A673 (cell line): ENCODE measurements around the gene PDE11A. TPM values are rescaled to one million over a fixed set of nuclear protein-coding genes. Genes with fewer than 3 reads are reported as not detected.

Experiments used
- Bru-seq: library from RNA; stranded (reverse); fragments of 400-500 nt; gene quantifications from one replicate; lab custom pipeline; 2021; lab: Mats Ljungman, UMichigan
- BruChase-seq, 2 experiments: library from RNA; stranded (reverse); fragments of 400-500 nt; gene quantifications; one replicate each; lab custom pipeline; 2021; lab: Mats Ljungman, UMichigan
- BruUV-seq: library from RNA; stranded (reverse); fragments of 400-500 nt; replicated peaks from 2 replicates; lab custom pipeline; 2021; lab: Mats Ljungman, UMichigan
- CTCF ChIA-PET: fragments of 300-600 bp; sonication (Branson Sonifier 250); formaldehyde crosslinking; loops from one replicate; lab custom pipeline; 2022; ENCODE audit warnings: antibody characterized with exemption; lab: Charles Lee
- POLR2A ChIA-PET: fragments of 300-600 bp; sonication (Branson Sonifier 250); formaldehyde crosslinking; loops from one replicate; lab custom pipeline; 2022; ENCODE audit warnings: antibody characterized with exemption; ENCODE audit not compliant: low non-redundant PET; lab: Charles Lee
- DNase-seq: peaks from one replicate; pipeline ENCODE4 v3.0.0-alpha.2; 2015; ENCODE audit warnings: low spot score
- H3K27ac ChIP-seq: fragments of 200-600 bp; sonication (generic); 2 replicates; pipeline ENCODE4 v1.5.1; 2016; ENCODE audit warnings: mixed run types, low read depth, mild to moderate bottlenecking, mixed read lengths, antibody characterized with exemption, low read length; ENCODE audit not compliant: poor library complexity, severe bottlenecking
- H3K27me3 ChIP-seq: fragments of 200-600 bp; sonication (generic); replicated peaks from 2 replicates; pipeline ENCODE4 v1.6.1; 2017; ENCODE audit warnings: mixed run types, low read depth, mild to moderate bottlenecking, mixed read lengths, antibody characterized with exemption, low read length; ENCODE audit not compliant: insufficient read depth, poor library complexity
- H3K36me3 ChIP-seq: fragments of 200-600 bp; sonication (generic); 2 replicates; pipeline ENCODE4 v1.6.1; 2016; ENCODE audit warnings: mixed run types, mild to moderate bottlenecking, mixed read lengths, antibody characterized with exemption, low read length; ENCODE audit not compliant: insufficient read depth, poor library complexity, severe bottlenecking
- H3K4me1 ChIP-seq: fragments of 200-600 bp; sonication (generic); 2 replicates; pipeline ENCODE4 v1.6.1; 2017; ENCODE audit warnings: mixed run types, mild to moderate bottlenecking, mixed read lengths, antibody characterized with exemption, low read length; ENCODE audit not compliant: insufficient read depth, poor library complexity, severe bottlenecking
- H3K4me3 ChIP-seq: fragments of 200-600 bp; sonication (generic); 2 replicates; pipeline ENCODE4 v1.5.1; 2016; ENCODE audit warnings: low read depth, mixed run types, mild to moderate bottlenecking, mixed read lengths, low read length; ENCODE audit not compliant: poor library complexity, severe bottlenecking
- H3K9me3 ChIP-seq: fragments of 200-600 bp; sonication (generic); 2 replicates; pipeline ENCODE4 v1.6.1; 2016; ENCODE audit warnings: mixed run types, low read depth, mild to moderate bottlenecking, mixed read lengths, antibody characterized with exemption, low read length; ENCODE audit not compliant: poor library complexity, severe bottlenecking
- CTCF ChIP-seq: fragments of 300-800, 200-600 bp; sonication (generic); conservative IDR thresholded peaks from 2 replicates; pipeline ENCODE4 v1.5.1; 2017; ENCODE audit warnings: low read depth, mild to moderate bottlenecking, antibody characterized with exemption, low read length, moderate library complexity, mixed read lengths
- EZH2 ChIP-seq: fragments of 200-600 bp; sonication (generic); IDR thresholded peaks from 2 replicates; pipeline ENCODE4 v1.6.1; 2017; ENCODE audit warnings: borderline replicate concordance, low read depth, mild to moderate bottlenecking, mixed read lengths, antibody characterized with exemption, low read length; ENCODE audit not compliant: poor library complexity, severe bottlenecking
- intact Hi-C: fragments of 100-400 bp; cut with micrococcal nuclease; formaldehyde crosslinking; loops from one replicate; pipeline ENCODE4 v1.10.0; 2022; ENCODE audit not compliant: unreplicated experiment
- long read RNA-seq: library from polyadenylated mRNA; stranded (forward); transcript quantifications from one replicate; pipeline ENCODE4 v2.0.0, GENCODE V29; 2022
- total RNA-seq: library from RNA; stranded (reverse); gene quantifications from 2 replicates; pipeline ENCODE4 v1.2.3, GENCODE V29; 2021

The PDE11A gene
- total RNA-seq = not detected in 2 replicates
- Bru-seq, nascent RNA = not detected
- not detected for BruChase-seq, experiment 1, labeled RNA remaining after a 2-hour chase
- BruChase-seq, experiment 2, labeled RNA remaining after a 6-hour chase = not detected
- long read RNA-seq = 0 reads

GRCh38 chr2:178072383-178073301 is at the start of gene PDE11A:
PDE11A (minus strand) TSS chr2:178072777; CDS start chr2:178072437, 340 bp downstream.
- H3K27ac ChIP-seq = no peak within 1 kb of the TSS

GRCh38 chr2:178119179-178119922 is 46.8 kb upstream of the PDE11A start:
- ChIA-PET CTCF (no interaction called here), POLR2A (no interaction called here)
- intact Hi-C loops = no loop called here

More at GRCh38 chr2:178072383-178073301, at the start of gene PDE11A:
- no peaks in the 10 kb centered on the region for H3K36me3 ChIP-seq
- no TSS peak for BruUV-seq
- ChIA-PET POLR2A (no interaction called here), CTCF (interaction anchor here (0.6 kb wide), 1 partner anchor 33 kb away, joined by 3 read pairs; no protein-coding TSS in a partner anchor)
- no peak for TF ChIP-seq EZH2
- TF ChIP-seq CTCF = no peak
- H3K9me3 ChIP-seq = no peaks in the 10 kb centered on the region
- DNase-seq = peak; percentile 75
- H3K4me3 ChIP-seq = peak within 1 kb of the TSS; percentile 41
- intact Hi-C loops = no loop called here
- peaks cover 37% of the 10 kb centered on the region for H3K27me3 ChIP-seq
- H3K4me1 ChIP-seq = peaks cover 5% of the 10 kb centered on the region

More at GRCh38 chr2:178119179-178119922, 46.8 kb upstream of the PDE11A start:
- no peaks in the 10 kb centered on the region for H3K4me1 ChIP-seq
- H3K27ac ChIP-seq = no peak overlapping the region
- DNase-seq = no peak
- H3K27me3 ChIP-seq = no peaks in the 10 kb centered on the region
- H3K36me3 ChIP-seq = peaks cover 13% of the 10 kb centered on the region
- no peak overlapping the region for H3K4me3 ChIP-seq
- TF ChIP-seq CTCF (no peak), EZH2 (no peak)
- BruUV-seq = no TSS peak
- no peaks in the 10 kb centered on the region for H3K9me3 ChIP-seq
